C4-2B (cell line): ENCODE measurements around the gene DHX29.
A peak's percentile ranks its signal among the peaks of the same experiment; 100 is the strongest.
"Not testable (repeated sequence)": the region's sequence is repeated elsewhere in the genome, so short reads cannot be mapped to it uniquely, and the experiment has no call there.

Experiments used
- H3K27ac ChIP-seq: fragments of 450-650 bp; 2 replicates; pipeline ENCODE4 v1.5.1; 2017
- CTCF ChIP-seq: fragments of 450-650 bp; conservative IDR thresholded peaks from 2 replicates; pipeline ENCODE4 v1.5.1; 2017; ENCODE audit warnings: mild to moderate bottlenecking
- ZFX ChIP-seq: fragments of 450-650 bp; IDR thresholded peaks from 2 replicates; pipeline ENCODE4 v1.6.1; 2017

DHX29 gene

GRCh38 chr5:55327281-55327680 is 19.8 kb upstream of the DHX29 start:
- H3K27ac ChIP-seq, result no peak overlapping the region

GRCh38 chr5:55325621-55326020 is 18.1 kb upstream of the DHX29 start:
- TF ChIP-seq CTCF (no peak), ZFX (no peak)

More at GRCh38 chr5:55327281-55327680, 19.8 kb upstream of the DHX29 start:
- TF ChIP-seq CTCF, result no peak
- no peak for TF ChIP-seq ZFX

GRCh38 chr5:55324815-55325418 is 17.4 kb upstream of the DHX29 start:
- TF ChIP-seq CTCF (peak; percentile 87), ZFX (no peak)

More at GRCh38 chr5:55325621-55326020, 18.1 kb upstream of the DHX29 start:
- H3K27ac ChIP-seq, result no peak overlapping the region

GRCh38 chr5:55324006-55324405 is 16.5 kb upstream of the DHX29 start:
- H3K27ac ChIP-seq, result no peak overlapping the region
- TF ChIP-seq CTCF (no peak), ZFX (no peak)

More at GRCh38 chr5:55324815-55325418, 17.4 kb upstream of the DHX29 start:
- H3K27ac ChIP-seq, result no peak overlapping the region

- H3K27ac ChIP-seq, result no peak overlapping the region
- TF ChIP-seq ZFX (no peak), CTCF (no peak)
Measured at GRCh38 chr5:55320571-55320970, 13.1 kb upstream of the DHX29 start.

- H3K27ac ChIP-seq, result no peak overlapping the region
- TF ChIP-seq ZFX (no peak), CTCF (no peak)
Measured at GRCh38 chr5:55319491-55319890, 12.0 kb upstream of the DHX29 start.

GRCh38 chr5:55318237-55318636 is 10.7 kb upstream of the DHX29 start:
- H3K27ac ChIP-seq, result not testable (repeated sequence)

GRCh38 chr5:55316837-55317236 is 9.3 kb upstream of the DHX29 start:
- TF ChIP-seq CTCF (no peak), ZFX (no peak)
- no peak overlapping the region for H3K27ac ChIP-seq
